HepG2 (cell line): ENCODE measurements around the gene ACTR3. TPM values are rescaled to one million over a fixed set of nuclear protein-coding genes. Genes with fewer than 3 reads are reported as not detected.

Experiments used
- ATAC-seq: fragments of 200-7000 bp; cut with Tn5 transposase; 3 replicates; pipeline ENCODE4 v1.9.1; 2020; ENCODE audit warnings: mild to moderate bottlenecking, moderate library complexity
- BruUV-seq: library from RNA; stranded (reverse); fragments of 400-500 nt; replicated peaks from 2 replicates; lab custom pipeline; 2021; lab: Mats Ljungman, UMichigan
- CTCF ChIA-PET: fragments of 300-600 bp; formaldehyde crosslinking; extraction: SDS; loops from one replicate; lab custom pipeline; 2021; ENCODE audit warnings: low total read pairs, inconsistent platforms, low intra/inter-chr PET ratio; lab: Yijun Ruan, JAX
- POLR2A ChIA-PET: fragments of 350-600 bp; sonication (Branson Sonifier 250); formaldehyde crosslinking; loops from one replicate; lab custom pipeline; 2020; ENCODE audit warnings: antibody characterized with exemption, inconsistent platforms; lab: Yijun Ruan, JAX
- DNase-seq: peaks from one replicate; pipeline ENCODE4 v3.0.0-alpha.2; 2015; ENCODE audit warnings: low spot score
- FAIRE-seq: peaks from 3 replicates; lab custom pipeline; 2011; peaks lifted over from hg19 to GRCh38; lab: Jason Lieb, UNC
- H2AFZ ChIP-seq: one replicate; pipeline ENCODE4 v1.6.1; 2011; ENCODE audit warnings: low read length, inconsistent platforms
- H3K27ac ChIP-seq: fragments of 300-600 bp; 3 replicates; pipeline ENCODE4 v1.8.0; 2011; ENCODE audit warnings: mixed run types, mild to moderate bottlenecking, mixed read lengths, low read length, inconsistent platforms; ENCODE audit not compliant: insufficient read depth; ENCODE audit errors: extremely low read length
- H3K27me3 ChIP-seq, 2 experiments: fragments of 200-600 bp in 1 of 2; 2 replicates in 1 of 2; 3 replicates in 1 of 2; pipeline versions ENCODE4 v1.6.0 to v1.8.0; 2011; ENCODE audit warnings: low read length in 2 of 2, mild to moderate bottlenecking in 2 of 2, moderate library complexity in 2 of 2, inconsistent platforms in 1 of 2; ENCODE audit not compliant: insufficient read depth in 2 of 2, control insufficient read depth in 1 of 2
- H3K36me3 ChIP-seq, 2 experiments: fragments of 200-600 bp in 1 of 2; replicated peaks in 1 of 2; 2 replicates in 1 of 2; 3 replicates in 1 of 2; pipeline versions ENCODE4 v1.5.1 to v1.8.0; 2011; ENCODE audit warnings: low read length in 2 of 2, inconsistent platforms in 1 of 2; ENCODE audit not compliant: insufficient read depth in 2 of 2, control insufficient read depth in 1 of 2
- H3K4me1 ChIP-seq: 2 replicates; pipeline ENCODE4 v1.5.1; 2012; ENCODE audit warnings: low read length, inconsistent platforms; ENCODE audit not compliant: insufficient read depth
- H3K4me2 ChIP-seq: 2 replicates; pipeline ENCODE4 v1.6.0; 2011; ENCODE audit warnings: low read depth, low read length, inconsistent platforms
- H3K4me3 ChIP-seq, 3 experiments: fragments of 200-600 bp in 1 of 3; sonication (generic), shearing (Covaris generic) in 1 of 3; replicated peaks in 1 of 3; 2 replicates each; pipeline ENCODE4 v1.5.1; 2011 to 2016; ENCODE audit warnings: low read length in 3 of 3, inconsistent platforms in 2 of 3, low read depth in 2 of 3, mild to moderate bottlenecking in 2 of 3, control low read depth in 1 of 3, mixed read lengths in 1 of 3; ENCODE audit not compliant: insufficient read depth in 1 of 3
- H3K79me2 ChIP-seq: one replicate; pipeline ENCODE4 v1.6.1; 2011; ENCODE audit warnings: low read length, inconsistent platforms; ENCODE audit not compliant: insufficient read depth
- H3K9ac ChIP-seq: 2 replicates; pipeline ENCODE4 v1.6.0; 2011; ENCODE audit warnings: mild to moderate bottlenecking, low read depth, low read length, inconsistent platforms; ENCODE audit not compliant: insufficient read depth
- H3K9me3 ChIP-seq: 2 replicates; pipeline ENCODE4 v1.5.1; 2012; ENCODE audit warnings: mild to moderate bottlenecking, low read length
- H4K20me1 ChIP-seq: 2 replicates; pipeline ENCODE4 v1.6.0; 2011; ENCODE audit warnings: inconsistent platforms, mild to moderate bottlenecking, low read length, moderate library complexity; ENCODE audit not compliant: insufficient read depth
- CBFB ChIP-seq: sonication (generic); formaldehyde crosslinking; IDR thresholded peaks from 2 replicates; pipeline ENCODE4 v1.4.0; 2020; ENCODE audit warnings: missing genetic modification reagents
- ETV5 ChIP-seq: IDR thresholded peaks from 2 replicates; pipeline ENCODE4 v1.6.1; 2018; ENCODE audit warnings: missing biosample characterization, missing genetic modification reagents, inconsistent platforms, borderline replicate concordance
- TGIF2 ChIP-seq: IDR thresholded peaks from 2 replicates; pipeline ENCODE4 v1.6.1; 2016; ENCODE audit warnings: control low read depth, missing compliant biosample characterization
- TSC22D2 ChIP-seq: sonication (generic); formaldehyde crosslinking; IDR thresholded peaks from 2 replicates; pipeline ENCODE4 v1.5.1; 2020; ENCODE audit warnings: missing genetic modification reagents, mild to moderate bottlenecking, borderline replicate concordance
- ZMAT3 ChIP-seq: sonication (generic); formaldehyde crosslinking; conservative IDR thresholded peaks from 2 replicates; pipeline ENCODE4 v1.7.0; 2021; ENCODE audit warnings: missing genetic modification reagents
- WGBS: methylation state at CpG from one replicate; pipeline ENCODE4 v1.1.6; 2017; ENCODE audit warnings: low lambda C conversion rate; 5-methylcytosine and 5-hydroxymethylcytosine counted together
- in situ Hi-C: cut with HindIII; loops from 2 replicates; pipeline ENCODE4 v1.10.0; 2017; ENCODE audit warnings: low pct_unique_long_range_greater_than_20kb; ENCODE audit not compliant: extremely low pct_ligation_motif_present
- intact Hi-C: fragments of 100-400 bp; cut with micrococcal nuclease; formaldehyde crosslinking; loops from one replicate; pipeline ENCODE4 v1.10.0; 2022; ENCODE audit not compliant: unreplicated experiment
- polyA plus RNA-seq, 8 experiments: library from polyadenylated mRNA; depleted of rRNA in 3 of 8; stranded (reverse) in 7 of 8; unstranded in 1 of 8; fragments of >200 nt; fragmentation: Illumina TruSeq in 4 of 8; extraction: Trizol in 4 of 8; gene quantifications; 2 replicates each; pipeline versions ENCODE4 v1.2.1 to v1.2.3, GENCODE V29; 2011 to 2016; ENCODE audit warnings: low read depth in 4 of 8, missing spikeins in 1 of 8, mixed read lengths in 1 of 8; ENCODE audit not compliant: insufficient read depth in 1 of 8
- total RNA-seq, 5 experiments: library from RNA; depleted of rRNA; stranded (reverse); fragments of >200 nt; fragmentation: Illumina TruSeq; extraction: Trizol; gene quantifications; 2 replicates each; pipeline ENCODE4 v1.2.3, GENCODE V29; 2016; ENCODE audit warnings: low read depth in 1 of 5
- TF ChIP-seq, protein P1 (sequence below): sonication (generic); formaldehyde crosslinking; IDR thresholded peaks from 2 replicates; pipeline ENCODE4 v1.5.0; 2020; ENCODE audit warnings: mild to moderate bottlenecking, missing genetic modification reagents
- TF ChIP-seq, protein P2 (sequence below): sonication (generic); formaldehyde crosslinking; conservative IDR thresholded peaks from 2 replicates; pipeline ENCODE4 v1.4.0; 2020; ENCODE audit warnings: mild to moderate bottlenecking, missing genetic modification reagents, moderate library complexity

Gene ACTR3
- total and polyA plus RNA-seq, 2 of the 13 experiments (the other 11 are each of a cell fraction or from before 2014, with no cell fraction given), result 123 to 225 TPM

DNA sequence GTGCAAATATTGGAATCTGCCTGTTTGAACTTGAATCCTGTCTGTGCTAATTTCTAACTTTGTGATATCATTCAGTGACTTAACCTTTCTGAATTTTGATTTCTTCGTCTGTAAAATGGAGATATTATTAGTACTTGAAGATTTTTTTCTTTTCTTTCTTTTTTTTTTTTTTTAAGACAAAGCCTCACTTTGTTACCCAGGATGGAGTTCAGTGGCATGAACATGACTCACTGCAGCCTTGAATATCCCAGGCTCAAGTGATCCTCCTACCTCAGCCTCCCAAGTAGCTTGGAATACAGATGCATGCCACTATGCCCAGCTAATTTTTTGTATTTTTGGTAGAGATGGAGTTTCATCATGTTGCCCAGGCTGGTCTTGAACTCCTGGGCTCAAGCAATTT, 28.3 kb downstream of the ACTR3 start:
- BruUV-seq, result no TSS peak
- in situ Hi-C loops, result no loop called here
- CTCF ChIA-PET, result no interaction called here

More for the DNA sequence above, 28.3 kb downstream of the ACTR3 start:
- POLR2A ChIA-PET, result no interaction called here
- intact Hi-C loops, result no loop called here
- no peak for ATAC-seq
- Histone ChIP-seq H3K27ac (no peak overlapping the region), H3K27me3 (no peaks in the 10 kb centered on the region), H3K79me2 (peaks cover 44% of the 10 kb centered on the region), H3K9ac (no peak overlapping the region), H2AFZ (no peak overlapping the region), H3K36me3 (peaks cover 21 to 69% of the 10 kb centered on the region in 2 experiments), H4K20me1 (0 out of 2 replicates have a peak, but pooled peaks cover 2% of the 10 kb centered on the region), H3K9me3 (no peaks in the 10 kb centered on the region), H3K4me1 (no peaks in the 10 kb centered on the region), H3K4me2 (no peak overlapping the region), H3K4me3 (no peak overlapping the region)
- 98% methylated on average over 1 of the region's 1 CpG for WGBS
- TF ChIP-seq TGIF2 (CRISPR knock-in tag) (no peak), ZMAT3 (CRISPR knock-in tag) (no peak), TSC22D2 (no peak), ETV5 (CRISPR knock-in tag) (no peak), CBFB (CRISPR knock-in tag) (no peak)
- TF ChIP-seq, protein P1, sequence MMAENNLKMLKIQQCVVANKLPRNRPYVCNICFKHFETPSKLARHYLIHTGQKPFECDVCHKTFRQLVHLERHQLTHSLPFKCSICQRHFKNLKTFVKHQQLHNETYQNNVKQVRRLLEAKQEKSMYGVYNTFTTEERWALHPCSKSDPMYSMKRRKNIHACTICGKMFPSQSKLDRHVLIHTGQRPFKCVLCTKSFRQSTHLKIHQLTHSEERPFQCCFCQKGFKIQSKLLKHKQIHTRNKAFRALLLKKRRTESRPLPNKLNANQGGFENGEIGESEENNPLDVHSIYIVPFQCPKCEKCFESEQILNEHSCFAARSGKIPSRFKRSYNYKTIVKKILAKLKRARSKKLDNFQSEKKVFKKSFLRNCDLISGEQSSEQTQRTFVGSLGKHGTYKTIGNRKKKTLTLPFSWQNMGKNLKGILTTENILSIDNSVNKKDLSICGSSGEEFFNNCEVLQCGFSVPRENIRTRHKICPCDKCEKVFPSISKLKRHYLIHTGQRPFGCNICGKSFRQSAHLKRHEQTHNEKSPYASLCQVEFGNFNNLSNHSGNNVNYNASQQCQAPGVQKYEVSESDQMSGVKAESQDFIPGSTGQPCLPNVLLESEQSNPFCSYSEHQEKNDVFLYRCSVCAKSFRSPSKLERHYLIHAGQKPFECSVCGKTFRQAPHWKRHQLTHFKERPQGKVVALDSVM, result 0 out of 2 replicates have a peak, but pooled peaks have one; percentile 18
- TF ChIP-seq, protein P2, sequence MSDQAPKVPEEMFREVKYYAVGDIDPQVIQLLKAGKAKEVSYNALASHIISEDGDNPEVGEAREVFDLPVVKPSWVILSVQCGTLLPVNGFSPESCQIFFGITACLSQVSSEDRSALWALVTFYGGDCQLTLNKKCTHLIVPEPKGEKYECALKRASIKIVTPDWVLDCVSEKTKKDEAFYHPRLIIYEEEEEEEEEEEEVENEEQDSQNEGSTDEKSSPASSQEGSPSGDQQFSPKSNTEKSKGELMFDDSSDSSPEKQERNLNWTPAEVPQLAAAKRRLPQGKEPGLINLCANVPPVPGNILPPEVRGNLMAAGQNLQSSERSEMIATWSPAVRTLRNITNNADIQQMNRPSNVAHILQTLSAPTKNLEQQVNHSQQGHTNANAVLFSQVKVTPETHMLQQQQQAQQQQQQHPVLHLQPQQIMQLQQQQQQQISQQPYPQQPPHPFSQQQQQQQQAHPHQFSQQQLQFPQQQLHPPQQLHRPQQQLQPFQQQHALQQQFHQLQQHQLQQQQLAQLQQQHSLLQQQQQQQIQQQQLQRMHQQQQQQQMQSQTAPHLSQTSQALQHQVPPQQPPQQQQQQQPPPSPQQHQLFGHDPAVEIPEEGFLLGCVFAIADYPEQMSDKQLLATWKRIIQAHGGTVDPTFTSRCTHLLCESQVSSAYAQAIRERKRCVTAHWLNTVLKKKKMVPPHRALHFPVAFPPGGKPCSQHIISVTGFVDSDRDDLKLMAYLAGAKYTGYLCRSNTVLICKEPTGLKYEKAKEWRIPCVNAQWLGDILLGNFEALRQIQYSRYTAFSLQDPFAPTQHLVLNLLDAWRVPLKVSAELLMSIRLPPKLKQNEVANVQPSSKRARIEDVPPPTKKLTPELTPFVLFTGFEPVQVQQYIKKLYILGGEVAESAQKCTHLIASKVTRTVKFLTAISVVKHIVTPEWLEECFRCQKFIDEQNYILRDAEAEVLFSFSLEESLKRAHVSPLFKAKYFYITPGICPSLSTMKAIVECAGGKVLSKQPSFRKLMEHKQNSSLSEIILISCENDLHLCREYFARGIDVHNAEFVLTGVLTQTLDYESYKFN (CRISPR knock-in tag), result no peak
- DNase-seq, result no peak
- FAIRE-seq, result no peak
